KMS-11 (cell line): ENCODE data around the gene OPN4.

Experiments used
- H2AFZ ChIP-seq: fragments of 200-600 bp; sonication (generic); 2 replicates; pipeline ENCODE4 v1.6.1; 2016; ENCODE audit warnings: antibody characterized with exemption, mixed run types, low read depth
- H3K27ac ChIP-seq: fragments of 200-600 bp; sonication (generic); 2 replicates; pipeline ENCODE4 v1.6.1; 2016; ENCODE audit warnings: mild to moderate bottlenecking, mixed run types
- H3K27me3 ChIP-seq: fragments of 200-600 bp; sonication (generic); 2 replicates; pipeline ENCODE4 v1.6.1; 2017; ENCODE audit warnings: mild to moderate bottlenecking, low read depth, mixed run types, moderate library complexity; ENCODE audit not compliant: insufficient read depth
- H3K36me3 ChIP-seq: fragments of 200-600 bp; sonication (generic); 2 replicates; pipeline ENCODE4 v1.6.1; 2017; ENCODE audit warnings: mild to moderate bottlenecking, mixed run types; ENCODE audit not compliant: insufficient read depth
- H3K4me1 ChIP-seq: fragments of 200-600 bp; sonication (generic); 2 replicates; pipeline ENCODE4 v1.6.1; 2016; ENCODE audit warnings: mild to moderate bottlenecking, low read depth, mixed run types; ENCODE audit not compliant: poor library complexity, severe bottlenecking
- H3K4me2 ChIP-seq: fragments of 200-600 bp; sonication (generic); 2 replicates; pipeline ENCODE4 v1.7.0; 2016; ENCODE audit warnings: mild to moderate bottlenecking, mixed run types
- H3K4me3 ChIP-seq: fragments of 200-600 bp; sonication (generic); IDR thresholded peaks from 2 replicates; pipeline ENCODE4 v1.6.1; 2017; ENCODE audit warnings: low read depth, low read length, mixed read lengths; ENCODE audit not compliant: insufficient read depth
- H3K79me2 ChIP-seq: fragments of 200-600 bp; sonication (generic); 2 replicates; pipeline ENCODE4 v1.6.1; 2016; ENCODE audit warnings: low read depth, mixed run types; ENCODE audit not compliant: insufficient read depth
- H3K9ac ChIP-seq: fragments of 200-600 bp; sonication (generic); 2 replicates; pipeline ENCODE4 v1.6.1; 2016; ENCODE audit warnings: mild to moderate bottlenecking, mixed run types
- H4K20me1 ChIP-seq: fragments of 200-600 bp; sonication (generic); 2 replicates; pipeline ENCODE4 v1.6.1; 2016; ENCODE audit warnings: mild to moderate bottlenecking, mixed run types; ENCODE audit not compliant: insufficient read depth
- TF ChIP-seq, protein P1 (sequence below): fragments of 200-600 bp; sonication (generic); conservative IDR thresholded peaks from 2 replicates; pipeline ENCODE4 v1.6.1; 2017; ENCODE audit warnings: low read depth, mild to moderate bottlenecking, antibody characterized with exemption, low read length, moderate library complexity, mixed read lengths

OPN4 gene

DNA sequence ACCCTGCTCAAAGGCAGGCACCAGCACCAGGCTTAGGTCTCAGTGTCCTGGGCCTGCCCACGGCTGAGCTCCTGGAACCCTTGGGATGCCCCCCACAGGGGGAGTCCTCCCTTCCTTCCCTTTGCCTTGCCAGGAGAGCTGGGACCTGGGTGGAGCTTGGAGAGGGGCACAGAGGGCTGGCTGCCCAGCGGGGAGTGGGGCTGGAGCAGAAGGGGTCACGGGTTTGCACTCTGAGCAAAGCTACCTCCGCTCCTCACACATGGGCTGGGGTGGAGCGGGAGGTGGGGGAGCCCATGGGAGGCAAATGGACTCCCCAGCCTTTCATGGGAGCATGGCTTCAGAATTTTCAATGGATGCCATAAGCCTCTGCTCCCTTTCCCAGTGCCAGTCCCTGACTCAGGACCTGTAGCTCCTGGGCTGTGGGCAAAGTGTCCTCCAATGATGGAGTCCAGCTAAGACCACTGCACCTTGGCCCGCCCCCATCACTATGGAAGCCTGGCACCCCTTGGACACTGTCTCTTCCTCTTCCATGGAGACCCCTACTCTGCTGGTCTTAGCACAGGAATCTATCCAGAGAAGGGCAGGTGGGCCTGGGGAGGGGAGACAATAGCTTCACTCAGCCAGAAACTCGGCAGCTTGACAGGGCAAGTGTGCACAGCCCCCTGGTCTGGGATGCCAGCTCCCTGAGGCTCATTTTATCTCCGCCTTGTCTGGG lies 53.9 kb downstream of the OPN4 start:
- peaks cover 14% of the 10 kb centered on the region for H3K4me1 ChIP-seq
- no peaks in the 10 kb centered on the region for H4K20me1 ChIP-seq
- H3K27ac ChIP-seq: no peak overlapping the region
- no peak overlapping the region for H3K9ac ChIP-seq
- no peaks in the 10 kb centered on the region for H3K36me3 ChIP-seq
- H2AFZ ChIP-seq: no peak overlapping the region
- no peak overlapping the region for H3K4me2 ChIP-seq
- TF ChIP-seq, protein P1, sequence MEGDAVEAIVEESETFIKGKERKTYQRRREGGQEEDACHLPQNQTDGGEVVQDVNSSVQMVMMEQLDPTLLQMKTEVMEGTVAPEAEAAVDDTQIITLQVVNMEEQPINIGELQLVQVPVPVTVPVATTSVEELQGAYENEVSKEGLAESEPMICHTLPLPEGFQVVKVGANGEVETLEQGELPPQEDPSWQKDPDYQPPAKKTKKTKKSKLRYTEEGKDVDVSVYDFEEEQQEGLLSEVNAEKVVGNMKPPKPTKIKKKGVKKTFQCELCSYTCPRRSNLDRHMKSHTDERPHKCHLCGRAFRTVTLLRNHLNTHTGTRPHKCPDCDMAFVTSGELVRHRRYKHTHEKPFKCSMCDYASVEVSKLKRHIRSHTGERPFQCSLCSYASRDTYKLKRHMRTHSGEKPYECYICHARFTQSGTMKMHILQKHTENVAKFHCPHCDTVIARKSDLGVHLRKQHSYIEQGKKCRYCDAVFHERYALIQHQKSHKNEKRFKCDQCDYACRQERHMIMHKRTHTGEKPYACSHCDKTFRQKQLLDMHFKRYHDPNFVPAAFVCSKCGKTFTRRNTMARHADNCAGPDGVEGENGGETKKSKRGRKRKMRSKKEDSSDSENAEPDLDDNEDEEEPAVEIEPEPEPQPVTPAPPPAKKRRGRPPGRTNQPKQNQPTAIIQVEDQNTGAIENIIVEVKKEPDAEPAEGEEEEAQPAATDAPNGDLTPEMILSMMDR: no peak
- H3K27me3 ChIP-seq: no peaks in the 10 kb centered on the region
- H3K79me2 ChIP-seq: no peaks in the 10 kb centered on the region
- H3K4me3 ChIP-seq: no peak overlapping the region

GRCh38 chr10:86708783-86709380 lies 54.5 kb downstream of the OPN4 start:
- Histone ChIP-seq H3K4me1 (peaks cover 14% of the 10 kb centered on the region), H3K27ac (no peak overlapping the region), H3K79me2 (no peaks in the 10 kb centered on the region), H3K4me3 (no peak overlapping the region), H3K4me2 (no peak overlapping the region), H3K36me3 (no peaks in the 10 kb centered on the region), H3K9ac (no peak overlapping the region), H4K20me1 (no peaks in the 10 kb centered on the region), H3K27me3 (no peaks in the 10 kb centered on the region), H2AFZ (no peak overlapping the region)
- TF ChIP-seq, protein P1: no peak

GRCh38 chr10:86709396-86710185 lies 55.2 kb downstream of the OPN4 start:
- H3K27me3 ChIP-seq: no peaks in the 10 kb centered on the region
- no peak overlapping the region for H3K9ac ChIP-seq
- no peak overlapping the region for H3K27ac ChIP-seq
- H2AFZ ChIP-seq: no peak overlapping the region
- TF ChIP-seq, protein P1: no peak
- no peaks in the 10 kb centered on the region for H3K36me3 ChIP-seq
- peaks cover 14% of the 10 kb centered on the region for H3K4me1 ChIP-seq
- no peaks in the 10 kb centered on the region for H3K79me2 ChIP-seq
- no peak overlapping the region for H3K4me3 ChIP-seq
- H4K20me1 ChIP-seq: no peaks in the 10 kb centered on the region
- H3K4me2 ChIP-seq: no peak overlapping the region

DNA sequence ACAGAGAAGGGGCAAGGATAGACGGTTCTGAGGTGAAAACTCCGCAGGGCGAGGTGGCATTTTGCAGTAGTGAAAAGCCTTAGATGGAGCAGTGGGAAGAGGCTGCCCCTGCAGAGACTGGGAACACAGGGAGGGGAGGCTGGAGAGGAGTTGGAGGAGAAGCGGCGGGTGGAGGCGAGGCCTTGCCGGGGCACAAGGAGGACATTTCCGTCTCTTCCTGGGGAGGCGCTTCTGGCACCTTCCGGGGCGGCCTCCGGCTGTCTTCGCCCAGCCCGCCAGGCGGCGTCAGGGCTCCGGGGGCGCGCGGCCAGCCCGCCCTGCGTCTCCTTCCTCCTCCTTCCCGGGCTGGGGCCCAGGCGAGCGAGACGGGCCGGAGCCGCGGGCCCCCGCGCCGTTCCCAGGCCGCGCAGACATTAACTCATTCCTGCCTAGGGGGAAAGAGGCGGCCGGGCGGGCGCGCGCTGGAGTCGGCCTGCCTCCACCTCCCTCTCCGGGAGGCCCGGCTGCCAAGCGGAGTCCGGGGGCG lies 56.7 kb downstream of the OPN4 start:
- TF ChIP-seq, protein P1: peak; percentile 66
- 0 out of 2 replicates have a peak overlapping the region, but pooled peaks have one; percentile 26 for H3K4me2 ChIP-seq
- peak overlapping the region; percentile 57 for H3K27ac ChIP-seq
- no peak overlapping the region for H3K4me3 ChIP-seq
- peaks cover 14% of the 10 kb centered on the region for H3K4me1 ChIP-seq
- H3K9ac ChIP-seq: peak overlapping the region; percentile 71
- H4K20me1 ChIP-seq: no peaks in the 10 kb centered on the region
- no peaks in the 10 kb centered on the region for H3K27me3 ChIP-seq
- peak overlapping the region; percentile 100 for H2AFZ ChIP-seq
- H3K36me3 ChIP-seq: no peaks in the 10 kb centered on the region
- H3K79me2 ChIP-seq: no peaks in the 10 kb centered on the region
